Activated CD4-positive, alpha-beta T cell treated with anti-CD3 and anti-CD28 coated beads, Interleukin-2, amount 10 ng/mL, durations not matched to agents 7 days and 5 days (primary cell): ENCODE data around the gene FGF6. TPM values are rescaled to one million over a fixed set of nuclear protein-coding genes. Genes with fewer than 3 reads are reported as not detected.

ENCODE experiments used
- CTCF ChIA-PET: fragments of 350-600 bp; sonication (Branson Sonifier 250); formaldehyde crosslinking; loops from one replicate; lab custom pipeline; 2021; ENCODE audit warnings: antibody characterized with exemption; lab: Charles Lee
- POLR2A ChIA-PET: fragments of 350-600 bp; sonication (Branson Sonifier 250); formaldehyde crosslinking; loops from one replicate; lab custom pipeline; 2021; ENCODE audit warnings: antibody characterized with exemption; lab: Charles Lee
- DNase-seq: peaks from one replicate; pipeline ENCODE4 v3.0.0-alpha.2; 2020
- H3K27ac Mint-ChIP-seq: one replicate; pipeline ENCODE4 v1.8.0; 2021; ENCODE audit warnings: mild to moderate bottlenecking, moderate library complexity, mixed read lengths
- H3K27me3 Mint-ChIP-seq: one replicate; pipeline ENCODE4 v1.8.0; 2021; ENCODE audit warnings: mixed read lengths
- H3K36me3 Mint-ChIP-seq: one replicate; pipeline ENCODE4 v1.8.0; 2021; ENCODE audit warnings: low read depth, mixed read lengths
- H3K4me1 Mint-ChIP-seq: one replicate; pipeline ENCODE4 v1.8.0; 2021; ENCODE audit warnings: mixed read lengths
- H3K4me3 Mint-ChIP-seq: one replicate; pipeline ENCODE4 v1.8.0; 2021; ENCODE audit warnings: mild to moderate bottlenecking, moderate library complexity, mixed read lengths
- H3K9me3 Mint-ChIP-seq: one replicate; pipeline ENCODE4 v1.8.0; 2021; ENCODE audit warnings: mixed read lengths
- total RNA-seq, 2 experiments: library from RNA; stranded (reverse); gene quantifications; one replicate each; pipeline ENCODE4 v1.2.3, GENCODE V29; 2021

The FGF6 gene, protein sequence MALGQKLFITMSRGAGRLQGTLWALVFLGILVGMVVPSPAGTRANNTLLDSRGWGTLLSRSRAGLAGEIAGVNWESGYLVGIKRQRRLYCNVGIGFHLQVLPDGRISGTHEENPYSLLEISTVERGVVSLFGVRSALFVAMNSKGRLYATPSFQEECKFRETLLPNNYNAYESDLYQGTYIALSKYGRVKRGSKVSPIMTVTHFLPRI
- not detected for total RNA-seq

DNA sequence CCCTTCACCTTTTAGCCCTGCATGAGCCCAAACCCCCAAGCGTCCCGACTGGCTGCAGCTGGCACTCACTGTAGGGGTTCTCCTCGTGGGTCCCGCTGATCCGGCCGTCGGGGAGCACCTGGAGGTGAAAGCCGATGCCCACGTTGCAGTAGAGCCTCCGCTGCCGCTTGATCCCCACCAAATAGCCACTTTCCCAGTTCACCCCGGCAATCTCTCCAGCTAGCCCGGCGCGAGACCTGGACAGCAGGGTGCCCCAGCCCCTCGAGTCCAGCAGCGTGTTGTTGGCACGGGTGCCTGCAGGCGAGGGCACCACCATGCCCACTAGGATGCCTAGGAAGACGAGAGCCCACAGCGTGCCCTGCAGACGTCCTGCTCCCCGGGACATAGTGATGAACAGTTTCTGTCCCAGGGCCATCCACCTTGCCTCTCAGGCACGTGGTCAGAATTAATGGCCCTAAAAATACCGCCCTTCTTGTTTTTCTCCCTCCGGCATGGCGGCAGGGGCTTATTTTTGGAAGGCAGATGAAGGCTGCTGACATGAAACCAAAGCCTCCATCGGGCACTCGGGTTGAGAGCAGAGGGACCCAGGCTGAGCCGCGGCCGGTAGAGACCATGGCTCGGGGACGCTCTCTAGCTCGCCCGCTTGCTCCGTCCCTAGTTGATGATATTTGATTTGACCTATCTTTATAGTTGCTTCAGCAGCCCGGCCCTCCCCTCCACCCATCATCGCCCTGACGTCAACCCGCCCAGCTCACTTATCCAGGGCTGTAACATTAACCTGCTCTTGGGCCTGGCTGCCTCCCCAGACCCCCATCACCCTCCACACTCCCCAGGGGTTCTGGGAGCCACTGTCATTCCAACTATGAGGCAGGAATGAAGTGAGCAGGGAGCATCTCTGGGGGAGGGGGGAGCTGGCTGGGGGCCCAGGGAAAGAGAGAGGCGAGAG, at the start of gene FGF6:
TSS of gene FGF6 (minus strand) at position 660 of the 946 bp plus-strand sequence. CDS start at position 415, 245 bp downstream.
- DNase-seq, result no peak
- CTCF ChIA-PET, result no interaction called here
- no peak within 1 kb of the TSS for H3K4me3 Mint-ChIP-seq
- H3K4me1 Mint-ChIP-seq, result no peaks in the 10 kb centered on the region
- POLR2A ChIA-PET, result no interaction called here
- no peak within 1 kb of the TSS for H3K27ac Mint-ChIP-seq
- H3K36me3 Mint-ChIP-seq, result no peaks in the 10 kb centered on the region
- H3K27me3 Mint-ChIP-seq, result peaks cover 9% of the 10 kb centered on the region
- no peaks in the 10 kb centered on the region for H3K9me3 Mint-ChIP-seq

GRCh38 chr12:4490973-4491372, 45.4 kb upstream of the FGF6 start:
- Mint-ChIP-seq H3K27me3 (no peaks in the 10 kb centered on the region), H3K4me1 (peaks cover 2% of the 10 kb centered on the region), H3K4me3 (no peak overlapping the region), H3K9me3 (no peaks in the 10 kb centered on the region), H3K27ac (no peak overlapping the region), H3K36me3 (peaks cover 24% of the 10 kb centered on the region)
- ChIA-PET POLR2A (no interaction called here), CTCF (no interaction called here)
- no peak for DNase-seq

- no peak overlapping the region for H3K27ac Mint-ChIP-seq
- no peak overlapping the region for H3K4me3 Mint-ChIP-seq
- H3K27me3 Mint-ChIP-seq, result no peaks in the 10 kb centered on the region
- H3K4me1 Mint-ChIP-seq, result peaks cover 2% of the 10 kb centered on the region
- no peaks in the 10 kb centered on the region for H3K9me3 Mint-ChIP-seq
- no peak for DNase-seq
- CTCF ChIA-PET, result no interaction called here
- POLR2A ChIA-PET, result no interaction called here
- H3K36me3 Mint-ChIP-seq, result peaks cover 24% of the 10 kb centered on the region
Measured at GRCh38 chr12:4489556-4489955, 43.9 kb upstream of the FGF6 start.

GRCh38 chr12:4486980-4487379, 41.4 kb upstream of the FGF6 start:
- POLR2A ChIA-PET, result no interaction called here

GRCh38 chr12:4486049-4486699, 40.6 kb upstream of the FGF6 start:
- peaks cover 6% of the 10 kb centered on the region for H3K4me1 Mint-ChIP-seq
- H3K4me3 Mint-ChIP-seq, result no peak overlapping the region
- H3K27ac Mint-ChIP-seq, result no peak overlapping the region
- DNase-seq, result no peak
- H3K27me3 Mint-ChIP-seq, result no peaks in the 10 kb centered on the region
- H3K36me3 Mint-ChIP-seq, result peaks cover 21% of the 10 kb centered on the region
- no peaks in the 10 kb centered on the region for H3K9me3 Mint-ChIP-seq
- ChIA-PET CTCF (interaction anchor here (0.5 to 0.7 kb wide), 2 partner anchors 9 to 199 kb away, joined by 3 read pairs; no protein-coding TSS in a partner anchor), POLR2A (no interaction called here)

More at GRCh38 chr12:4486980-4487379, 41.4 kb upstream of the FGF6 start:
- Mint-ChIP-seq H3K4me3 (no peak overlapping the region), H3K4me1 (peaks cover 6% of the 10 kb centered on the region), H3K27ac (no peak overlapping the region), H3K36me3 (peaks cover 21% of the 10 kb centered on the region), H3K9me3 (no peaks in the 10 kb centered on the region), H3K27me3 (no peaks in the 10 kb centered on the region)
- DNase-seq, result no peak
- CTCF ChIA-PET, result no interaction called here

DNA sequence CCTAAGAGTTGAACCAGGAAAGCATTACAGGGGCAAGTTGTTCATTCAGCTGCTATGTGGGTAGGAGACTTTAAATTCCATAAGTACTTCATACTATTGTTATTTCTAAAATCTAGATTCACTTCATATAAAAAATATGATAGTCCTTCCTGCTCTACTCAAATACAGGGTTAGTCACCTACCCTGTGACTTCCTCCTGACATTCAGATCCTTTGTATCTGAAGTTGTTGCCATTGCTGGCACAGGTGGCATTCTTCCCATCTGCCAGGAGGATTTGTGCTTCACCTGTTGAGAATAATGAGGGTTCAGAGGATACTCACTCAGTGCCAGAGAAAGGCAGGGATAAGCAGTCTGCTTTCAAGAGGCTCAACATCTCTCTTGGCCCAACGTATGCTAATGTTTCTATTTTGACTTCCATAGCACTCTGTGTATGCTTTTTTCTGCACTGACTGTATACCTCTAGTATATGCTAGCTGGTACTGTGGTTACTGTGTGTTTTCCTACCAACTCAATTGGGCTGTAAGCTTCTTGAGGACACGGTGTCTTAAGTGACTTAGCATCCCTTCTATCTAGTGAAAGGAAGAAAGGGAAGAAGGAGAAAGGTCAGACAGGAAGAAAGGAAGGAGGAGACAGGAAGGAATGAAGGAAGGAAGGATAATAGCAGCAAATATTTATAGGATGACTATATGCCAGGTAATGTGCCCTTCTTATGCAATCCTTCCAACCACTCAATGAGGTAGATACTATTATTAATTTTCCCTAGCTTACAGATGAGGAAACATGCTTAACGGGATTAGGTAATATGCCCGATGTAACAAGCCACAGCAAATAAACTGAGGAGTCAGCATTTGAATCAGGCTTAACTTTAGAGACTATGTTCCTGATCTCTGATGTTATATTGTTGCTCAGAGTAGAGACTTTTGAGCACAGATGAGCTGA, 38.5 kb upstream of the FGF6 start:
- Mint-ChIP-seq H3K36me3 (peaks cover 13% of the 10 kb centered on the region), H3K4me3 (no peak overlapping the region), H3K27me3 (no peaks in the 10 kb centered on the region), H3K27ac (no peak overlapping the region), H3K4me1 (peaks cover 4% of the 10 kb centered on the region), H3K9me3 (peaks cover 9% of the 10 kb centered on the region)
- no peak for DNase-seq
- ChIA-PET POLR2A (no interaction called here), CTCF (interaction anchor here (0.6 kb wide), 1 partner anchor 52 kb away, joined by 3 read pairs; no protein-coding TSS in a partner anchor)

DNA sequence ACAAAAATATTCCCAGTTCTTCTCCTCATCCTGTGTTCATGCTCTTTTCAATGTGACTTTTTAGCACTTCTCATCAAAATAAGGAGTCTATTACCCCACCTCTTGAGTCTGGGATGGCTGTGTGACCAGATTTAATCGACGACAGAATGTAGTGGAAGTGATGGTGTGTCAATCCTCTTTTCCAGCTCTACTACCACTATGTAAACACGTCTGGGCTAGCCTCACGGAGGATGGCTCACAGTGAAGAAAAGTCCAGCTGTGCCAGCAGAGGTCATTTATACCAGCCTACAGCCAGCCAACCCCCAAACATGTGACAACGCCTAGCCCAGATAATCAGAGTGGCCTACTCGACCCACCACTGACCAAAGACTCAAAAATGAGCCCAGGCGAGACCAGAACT, 37.3 kb upstream of the FGF6 start:
- H3K27me3 Mint-ChIP-seq, result peaks cover 3% of the 10 kb centered on the region
- no peak overlapping the region for H3K4me3 Mint-ChIP-seq
- H3K4me1 Mint-ChIP-seq, result peaks cover 4% of the 10 kb centered on the region
- CTCF ChIA-PET, result interaction anchor here (1.0 kb wide), 1 partner anchor 13 kb away, joined by 3 read pairs; no protein-coding TSS in a partner anchor
- no peak for DNase-seq
- POLR2A ChIA-PET, result no interaction called here
- H3K27ac Mint-ChIP-seq, result no peak overlapping the region
- peaks cover 10% of the 10 kb centered on the region for H3K36me3 Mint-ChIP-seq
- peaks cover 15% of the 10 kb centered on the region for H3K9me3 Mint-ChIP-seq

GRCh38 chr12:4478933-4479332, 33.3 kb upstream of the FGF6 start:
- no peak overlapping the region for H3K4me3 Mint-ChIP-seq
- POLR2A ChIA-PET, result no interaction called here

DNA sequence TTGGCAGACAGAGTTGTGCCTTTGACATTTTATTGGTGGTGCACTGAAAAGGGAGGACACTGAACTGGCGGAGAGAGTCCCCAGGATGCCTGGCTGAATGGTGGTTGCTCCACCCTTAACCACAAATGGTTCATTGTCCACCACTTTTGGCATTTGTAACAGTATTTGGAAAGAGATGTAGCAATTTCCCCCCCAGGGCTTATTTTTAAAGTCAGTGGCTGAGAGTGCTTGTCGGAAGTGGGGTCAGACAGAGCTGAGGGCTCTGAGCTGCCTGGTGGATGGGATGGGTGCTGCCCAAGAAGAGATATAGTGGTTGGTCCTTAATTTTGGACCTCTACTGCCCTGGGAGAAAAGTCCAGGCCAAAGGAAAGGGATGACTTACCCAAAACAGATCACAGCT, 31.5 kb upstream of the FGF6 start:
- Mint-ChIP-seq H3K4me3 (no peak overlapping the region), H3K4me1 (no peaks in the 10 kb centered on the region), H3K36me3 (peaks cover 7% of the 10 kb centered on the region), H3K9me3 (peaks cover 18% of the 10 kb centered on the region), H3K27ac (no peak overlapping the region), H3K27me3 (peaks cover 27% of the 10 kb centered on the region)
- ChIA-PET CTCF (no interaction called here), POLR2A (no interaction called here)
- DNase-seq, result no peak

More at GRCh38 chr12:4478933-4479332, 33.3 kb upstream of the FGF6 start:
- H3K4me1 Mint-ChIP-seq, result peaks cover under 1% of the 10 kb centered on the region
- no peak overlapping the region for H3K27ac Mint-ChIP-seq
- peaks cover 18% of the 10 kb centered on the region for H3K9me3 Mint-ChIP-seq
- CTCF ChIA-PET, result interaction anchor here (0.6 kb wide), 1 partner anchor 66 kb away, joined by 3 read pairs; no protein-coding TSS in a partner anchor
- no peak for DNase-seq
- H3K36me3 Mint-ChIP-seq, result peaks cover 7% of the 10 kb centered on the region
- peaks cover 20% of the 10 kb centered on the region for H3K27me3 Mint-ChIP-seq

DNA sequence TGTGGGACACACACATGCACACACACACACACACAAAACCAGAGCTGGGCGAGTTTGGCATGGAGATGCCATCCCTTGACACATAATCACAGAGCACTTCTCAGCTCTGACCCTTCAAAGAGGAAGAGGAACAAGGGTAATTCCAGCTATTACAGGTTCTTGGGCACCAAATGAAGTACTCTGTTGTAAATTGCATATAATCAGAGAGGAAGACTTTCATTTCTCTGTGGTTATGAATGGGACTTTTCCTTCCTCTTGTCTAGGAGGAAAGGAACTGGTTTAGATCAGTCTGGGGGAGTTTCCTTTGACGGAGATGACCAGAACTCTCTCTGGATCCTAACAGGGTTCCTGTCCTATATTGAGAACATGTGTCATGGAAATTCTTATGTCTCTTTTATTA, 26.4 kb upstream of the FGF6 start:
- POLR2A ChIA-PET, result no interaction called here
- CTCF ChIA-PET, result interaction anchor here (0.6 to 0.7 kb wide), 2 partner anchors 65 to 460 kb away, joined by 3 read pairs; no protein-coding TSS in a partner anchor
- H3K27ac Mint-ChIP-seq, result no peak overlapping the region
- no peak overlapping the region for H3K4me3 Mint-ChIP-seq
- DNase-seq, result no peak
- peaks cover 29% of the 10 kb centered on the region for H3K27me3 Mint-ChIP-seq
- no peaks in the 10 kb centered on the region for H3K9me3 Mint-ChIP-seq
- no peaks in the 10 kb centered on the region for H3K36me3 Mint-ChIP-seq
- no peaks in the 10 kb centered on the region for H3K4me1 Mint-ChIP-seq

DNA sequence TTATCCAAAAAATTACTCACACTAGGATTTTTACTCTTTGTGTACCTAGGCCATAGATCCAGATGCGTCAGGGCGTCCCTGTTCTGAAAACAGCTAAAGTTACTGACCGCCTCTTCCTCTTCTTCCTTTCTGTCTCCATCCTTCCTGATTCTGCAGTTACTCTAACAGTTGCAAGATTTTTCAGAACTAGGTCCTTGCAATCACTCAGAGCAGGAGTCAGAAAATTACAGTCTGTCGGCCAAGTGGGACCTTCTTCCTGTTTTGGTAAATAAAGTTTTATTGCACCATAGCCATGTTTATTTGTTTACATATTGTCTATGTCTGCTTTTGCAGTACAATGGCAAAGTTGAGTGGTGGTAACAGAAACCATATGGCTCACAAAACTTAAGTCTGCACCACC, 25.6 kb upstream of the FGF6 start:
- H3K27me3 Mint-ChIP-seq, result peaks cover 24% of the 10 kb centered on the region
- no peaks in the 10 kb centered on the region for H3K36me3 Mint-ChIP-seq
- ChIA-PET CTCF (no interaction called here), POLR2A (no interaction called here)
- DNase-seq, result no peak
- no peaks in the 10 kb centered on the region for H3K9me3 Mint-ChIP-seq
- no peak overlapping the region for H3K4me3 Mint-ChIP-seq
- H3K27ac Mint-ChIP-seq, result no peak overlapping the region
- no peaks in the 10 kb centered on the region for H3K4me1 Mint-ChIP-seq

DNA sequence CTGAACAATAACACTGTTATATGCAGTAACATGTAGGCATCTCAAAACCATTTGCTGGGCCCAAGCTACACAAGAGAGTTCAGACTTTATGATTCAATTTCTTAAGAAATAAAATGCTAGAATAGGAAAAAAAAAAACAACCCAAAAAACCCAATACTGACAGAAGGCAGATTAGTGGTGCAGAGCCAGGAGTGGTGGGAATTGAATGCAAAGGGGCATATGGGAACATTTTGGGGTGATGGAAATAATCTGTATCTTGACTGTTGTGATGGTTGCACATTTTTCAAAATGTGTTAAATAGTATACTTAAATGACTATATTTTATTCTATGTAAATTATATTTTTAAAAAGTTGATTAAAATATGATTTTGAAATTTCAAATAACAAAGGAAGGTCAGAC, 23.4 kb upstream of the FGF6 start:
- ChIA-PET CTCF (no interaction called here), POLR2A (no interaction called here)
- H3K9me3 Mint-ChIP-seq, result no peaks in the 10 kb centered on the region
- no peaks in the 10 kb centered on the region for H3K4me1 Mint-ChIP-seq
- H3K4me3 Mint-ChIP-seq, result no peak overlapping the region
- no peak for DNase-seq
- H3K36me3 Mint-ChIP-seq, result no peaks in the 10 kb centered on the region
- no peak overlapping the region for H3K27ac Mint-ChIP-seq
- H3K27me3 Mint-ChIP-seq, result peaks cover 19% of the 10 kb centered on the region
